ENCODE results near the gene LRSAM1.

The LRSAM1 gene

DNA sequence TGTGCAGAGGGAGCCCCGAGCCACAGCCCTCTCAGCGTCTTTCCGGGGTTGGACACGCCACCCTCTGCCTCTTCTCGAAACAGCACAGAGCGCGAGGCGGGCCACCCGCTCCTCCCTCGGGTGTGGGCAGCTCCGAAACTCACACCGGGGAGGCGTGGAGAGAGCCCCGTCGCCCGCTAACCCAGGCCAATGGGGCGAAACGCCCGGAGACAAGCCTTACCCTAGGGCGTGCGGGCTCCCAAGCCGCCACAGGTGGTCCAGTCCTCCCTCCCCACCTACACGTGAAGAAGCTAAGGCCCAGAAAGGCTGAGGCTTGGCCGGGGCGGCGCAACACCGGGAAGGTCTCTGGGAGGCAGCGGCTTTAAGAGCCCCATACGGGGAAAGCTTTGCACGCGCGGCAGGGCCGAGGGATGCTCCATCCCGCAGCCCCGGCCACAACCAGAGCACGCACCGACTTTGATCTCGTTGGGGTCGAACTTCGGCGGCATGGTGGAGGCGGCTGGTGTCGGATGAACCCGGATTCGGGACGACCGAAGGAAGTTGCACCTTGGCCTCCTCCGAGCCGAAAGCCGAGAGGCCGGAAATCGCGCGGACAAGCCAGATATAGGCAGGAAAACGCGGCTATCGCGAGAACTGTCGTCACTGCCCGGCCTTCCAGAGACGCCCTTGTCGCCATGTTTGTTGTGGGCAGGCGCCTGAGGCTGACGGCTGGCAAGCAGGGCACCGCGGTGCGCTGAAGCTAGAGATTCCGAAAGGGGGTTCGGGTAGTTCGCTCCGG is at the start of gene LRSAM1, which contains the start of gene RPL12:
LRSAM1 (plus strand) TSS at position 681 of the 778 bp plus-strand sequence. CDS start 3,018 bp downstream, outside the sequence.
RPL12 (minus strand) TSS at position 577 of the 778 bp plus-strand sequence; CDS start at position 488, 89 bp downstream.
- Histone ChIP-seq H3K27me3 (ENCODE audit: insufficient read depth, low read depth) (no peaks in the 10 kb centered on the region), H3K79me2 (ENCODE audit: insufficient read depth, low read depth) (peaks cover 36% of the 10 kb centered on the region), H4K20me1 (ENCODE audit: insufficient read depth) (peaks cover 9% of the 10 kb centered on the region; the same call in 1 of the 2 replicates), H3K4me1 (ENCODE audit: low read depth, poor library complexity, severe bottlenecking) (peaks cover 22% of the 10 kb centered on the region), H2AFZ (ENCODE audit: low read depth) (peak within 1 kb of the TSS; percentile 65), H3K9ac (peak within 1 kb of the TSS; percentile 99), H3K4me3 (IDR thresholded peaks at IDR 0.05; ENCODE audit: insufficient read depth, low read depth, low read length) (no peak within 1 kb of the TSS), H3K36me3 (ENCODE audit: insufficient read depth) (peaks cover 34% of the 10 kb centered on the region; the same call in 1 of the 2 replicates), H3K27ac (peak within 1 kb of the TSS; percentile 93), H3K4me2 (peak within 1 kb of the TSS; percentile 94)
- TF ChIP-seq, protein P1, sequence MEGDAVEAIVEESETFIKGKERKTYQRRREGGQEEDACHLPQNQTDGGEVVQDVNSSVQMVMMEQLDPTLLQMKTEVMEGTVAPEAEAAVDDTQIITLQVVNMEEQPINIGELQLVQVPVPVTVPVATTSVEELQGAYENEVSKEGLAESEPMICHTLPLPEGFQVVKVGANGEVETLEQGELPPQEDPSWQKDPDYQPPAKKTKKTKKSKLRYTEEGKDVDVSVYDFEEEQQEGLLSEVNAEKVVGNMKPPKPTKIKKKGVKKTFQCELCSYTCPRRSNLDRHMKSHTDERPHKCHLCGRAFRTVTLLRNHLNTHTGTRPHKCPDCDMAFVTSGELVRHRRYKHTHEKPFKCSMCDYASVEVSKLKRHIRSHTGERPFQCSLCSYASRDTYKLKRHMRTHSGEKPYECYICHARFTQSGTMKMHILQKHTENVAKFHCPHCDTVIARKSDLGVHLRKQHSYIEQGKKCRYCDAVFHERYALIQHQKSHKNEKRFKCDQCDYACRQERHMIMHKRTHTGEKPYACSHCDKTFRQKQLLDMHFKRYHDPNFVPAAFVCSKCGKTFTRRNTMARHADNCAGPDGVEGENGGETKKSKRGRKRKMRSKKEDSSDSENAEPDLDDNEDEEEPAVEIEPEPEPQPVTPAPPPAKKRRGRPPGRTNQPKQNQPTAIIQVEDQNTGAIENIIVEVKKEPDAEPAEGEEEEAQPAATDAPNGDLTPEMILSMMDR (conservative IDR thresholded peaks at IDR 0.05; ENCODE audit: low read depth, low read length), result no peak

DNA sequence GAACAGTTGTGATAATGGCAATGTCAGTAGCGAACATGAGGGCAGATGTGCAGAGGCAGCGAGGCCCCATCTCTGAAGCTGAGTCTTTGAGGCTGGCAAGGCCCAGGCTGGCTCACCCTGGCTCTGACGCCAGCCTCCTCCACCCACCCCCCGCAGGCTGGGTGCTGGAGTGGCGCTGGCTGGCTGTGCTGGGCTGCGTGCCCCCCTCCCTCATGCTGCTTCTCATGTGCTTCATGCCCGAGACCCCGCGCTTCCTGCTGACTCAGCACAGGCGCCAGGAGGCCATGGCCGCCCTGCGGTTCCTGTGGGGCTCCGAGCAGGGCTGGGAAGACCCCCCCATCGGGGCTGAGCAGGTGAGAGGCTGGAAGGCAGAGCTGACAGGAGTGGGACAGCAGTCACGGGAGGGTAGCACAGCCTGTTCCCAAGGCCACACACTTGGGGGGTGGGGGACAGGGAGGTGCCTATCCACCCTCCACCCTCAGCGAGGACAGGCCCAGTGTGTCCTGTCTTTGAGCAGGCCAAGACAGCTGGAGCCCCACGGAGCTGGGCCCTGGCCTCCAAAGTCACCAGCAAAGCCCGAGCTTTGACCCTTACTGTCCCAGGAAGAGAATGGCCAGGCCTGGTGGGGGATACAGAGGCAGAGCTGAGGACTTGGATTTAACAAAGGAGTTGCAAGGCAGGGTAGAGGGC is 48.8 kb upstream of the LRSAM1 start:
- Histone ChIP-seq H3K9ac (no peak overlapping the region), H3K27ac (no peak overlapping the region), H3K4me1 (ENCODE audit: low read depth, poor library complexity, severe bottlenecking) (peaks cover 22% of the 10 kb centered on the region), H3K79me2 (ENCODE audit: insufficient read depth, low read depth) (peaks cover 39% of the 10 kb centered on the region), H3K36me3 (ENCODE audit: insufficient read depth) (no peaks in the 10 kb centered on the region), H3K4me3 (IDR thresholded peaks at IDR 0.05; ENCODE audit: insufficient read depth, low read depth, low read length) (no peak overlapping the region), H3K4me2 (no peak overlapping the region), H3K27me3 (ENCODE audit: insufficient read depth, low read depth) (no peaks in the 10 kb centered on the region), H2AFZ (ENCODE audit: low read depth) (no peak overlapping the region), H4K20me1 (ENCODE audit: insufficient read depth) (no peaks in the 10 kb centered on the region)
- TF ChIP-seq, protein P1 (conservative IDR thresholded peaks at IDR 0.05; ENCODE audit: low read depth, low read length), result no peak

DNA sequence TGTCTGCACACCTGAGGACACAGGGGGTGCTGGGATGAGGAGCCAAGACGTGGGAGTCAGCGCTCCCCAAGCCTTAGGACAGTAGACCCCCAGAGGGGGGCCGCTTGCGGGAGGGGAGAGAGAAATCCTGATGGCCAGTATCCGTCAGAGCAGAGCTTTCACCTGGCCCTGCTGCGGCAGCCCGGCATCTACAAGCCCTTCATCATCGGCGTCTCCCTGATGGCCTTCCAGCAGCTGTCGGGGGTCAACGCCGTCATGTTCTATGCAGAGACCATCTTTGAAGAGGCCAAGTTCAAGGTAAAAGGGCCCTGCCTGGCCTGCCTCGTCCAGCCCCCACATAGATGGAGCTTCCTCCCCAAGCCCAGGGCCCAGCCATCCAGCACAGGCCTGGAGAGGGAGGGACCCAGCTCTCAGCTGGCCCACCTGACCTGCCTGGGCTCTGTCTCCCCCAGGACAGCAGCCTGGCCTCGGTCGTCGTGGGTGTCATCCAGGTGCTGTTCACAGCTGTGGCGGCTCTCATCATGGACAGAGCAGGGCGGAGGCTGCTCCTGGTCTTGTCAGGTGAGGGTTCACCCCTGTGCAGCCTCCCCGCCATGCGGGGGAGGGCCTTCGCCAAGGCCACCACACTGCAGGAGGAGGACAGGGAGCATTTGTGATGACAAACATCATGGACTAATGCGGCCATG is 47.7 kb upstream of the LRSAM1 start:
- H3K4me3 ChIP-seq (IDR thresholded peaks at IDR 0.05; ENCODE audit: insufficient read depth, low read depth, low read length), result no peak overlapping the region
- H3K27ac ChIP-seq, result no peak overlapping the region
- H3K9ac ChIP-seq, result no peak overlapping the region
- no peak overlapping the region for H3K4me2 ChIP-seq
- no peaks in the 10 kb centered on the region for H3K27me3 ChIP-seq (ENCODE audit: insufficient read depth, low read depth)
- H3K4me1 ChIP-seq (ENCODE audit: low read depth, poor library complexity, severe bottlenecking), result peaks cover 18% of the 10 kb centered on the region
- no peak overlapping the region for H2AFZ ChIP-seq (ENCODE audit: low read depth)
- TF ChIP-seq, protein P1 (conservative IDR thresholded peaks at IDR 0.05; ENCODE audit: low read depth, low read length), result no peak
- H4K20me1 ChIP-seq (ENCODE audit: insufficient read depth), result no peaks in the 10 kb centered on the region
- no peaks in the 10 kb centered on the region for H3K36me3 ChIP-seq (ENCODE audit: insufficient read depth)
- H3K79me2 ChIP-seq (ENCODE audit: insufficient read depth, low read depth), result peaks cover 28% of the 10 kb centered on the region

DNA sequence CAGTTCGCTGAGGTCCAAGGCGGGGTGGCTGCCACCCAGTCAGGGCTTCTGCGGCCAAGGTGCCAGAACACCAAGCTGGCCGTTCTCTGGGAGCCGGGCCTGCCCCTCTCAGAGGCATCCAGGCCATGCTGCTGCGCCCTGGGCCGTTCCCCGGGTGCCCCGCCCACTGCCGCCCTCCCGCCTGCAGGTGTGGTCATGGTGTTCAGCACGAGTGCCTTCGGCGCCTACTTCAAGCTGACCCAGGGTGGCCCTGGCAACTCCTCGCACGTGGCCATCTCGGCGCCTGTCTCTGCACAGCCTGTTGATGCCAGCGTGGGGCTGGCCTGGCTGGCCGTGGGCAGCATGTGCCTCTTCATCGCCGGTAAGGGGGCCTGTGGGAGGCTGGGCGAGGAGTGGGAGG is 46.7 kb upstream of the LRSAM1 start:
- no peaks in the 10 kb centered on the region for H3K36me3 ChIP-seq (ENCODE audit: insufficient read depth)
- TF ChIP-seq, protein P1 (conservative IDR thresholded peaks at IDR 0.05; ENCODE audit: low read depth, low read length), result no peak

More for the DNA sequence above, 46.7 kb upstream of the LRSAM1 start:
- Histone ChIP-seq H3K9ac (no peak overlapping the region), H3K4me2 (no peak overlapping the region), H3K79me2 (ENCODE audit: insufficient read depth, low read depth) (peaks cover 18% of the 10 kb centered on the region), H3K27me3 (ENCODE audit: insufficient read depth, low read depth) (no peaks in the 10 kb centered on the region), H3K4me1 (ENCODE audit: low read depth, poor library complexity, severe bottlenecking) (peaks cover 9% of the 10 kb centered on the region), H3K4me3 (IDR thresholded peaks at IDR 0.05; ENCODE audit: insufficient read depth, low read depth, low read length) (no peak overlapping the region), H2AFZ (ENCODE audit: low read depth) (no peak overlapping the region), H3K27ac (no peak overlapping the region), H4K20me1 (ENCODE audit: insufficient read depth) (no peaks in the 10 kb centered on the region)
